SK-N-SH (cell line): ENCODE data around the gene EFCAB8.

Experiments used
- GABPA ChIP-seq: IDR thresholded peaks from 2 replicates; pipeline ENCODE4 v1.4.0; 2012; ENCODE audit warnings: low read depth, mild to moderate bottlenecking
- GATA2 ChIP-seq: sonication (generic); formaldehyde crosslinking; IDR thresholded peaks from 2 replicates; pipeline ENCODE4 v1.5.0; 2020; ENCODE audit warnings: mild to moderate bottlenecking, missing genetic modification reagents
- MAX ChIP-seq: IDR thresholded peaks from 2 replicates; pipeline ENCODE4 v1.4.0; 2012; ENCODE audit warnings: low read depth
- MXI1 ChIP-seq: IDR thresholded peaks from 2 replicates; pipeline ENCODE4 v1.6.1; 2012; ENCODE audit warnings: mild to moderate bottlenecking, low read depth, low read length, improper control_type of control experiment
- TF ChIP-seq, protein P1 (sequence below): fragments of 200-600 bp; sonication (generic); IDR thresholded peaks from 2 replicates; pipeline ENCODE4 v1.6.1; 2017; ENCODE audit warnings: antibody characterized with exemption, mild to moderate bottlenecking, moderate library complexity
- TF ChIP-seq, protein P2 (sequence below): fragments of 150-350 bp; IDR thresholded peaks from 2 replicates; pipeline ENCODE4 v1.6.1; 2017; ENCODE audit warnings: antibody characterized with exemption, low read length, low read depth, borderline replicate concordance
- TF ChIP-seq, protein P3 (sequence below): IDR thresholded peaks from 2 replicates; pipeline ENCODE4 v1.6.1; 2012; ENCODE audit warnings: mild to moderate bottlenecking, low read depth, low read length, moderate library complexity

DNA sequence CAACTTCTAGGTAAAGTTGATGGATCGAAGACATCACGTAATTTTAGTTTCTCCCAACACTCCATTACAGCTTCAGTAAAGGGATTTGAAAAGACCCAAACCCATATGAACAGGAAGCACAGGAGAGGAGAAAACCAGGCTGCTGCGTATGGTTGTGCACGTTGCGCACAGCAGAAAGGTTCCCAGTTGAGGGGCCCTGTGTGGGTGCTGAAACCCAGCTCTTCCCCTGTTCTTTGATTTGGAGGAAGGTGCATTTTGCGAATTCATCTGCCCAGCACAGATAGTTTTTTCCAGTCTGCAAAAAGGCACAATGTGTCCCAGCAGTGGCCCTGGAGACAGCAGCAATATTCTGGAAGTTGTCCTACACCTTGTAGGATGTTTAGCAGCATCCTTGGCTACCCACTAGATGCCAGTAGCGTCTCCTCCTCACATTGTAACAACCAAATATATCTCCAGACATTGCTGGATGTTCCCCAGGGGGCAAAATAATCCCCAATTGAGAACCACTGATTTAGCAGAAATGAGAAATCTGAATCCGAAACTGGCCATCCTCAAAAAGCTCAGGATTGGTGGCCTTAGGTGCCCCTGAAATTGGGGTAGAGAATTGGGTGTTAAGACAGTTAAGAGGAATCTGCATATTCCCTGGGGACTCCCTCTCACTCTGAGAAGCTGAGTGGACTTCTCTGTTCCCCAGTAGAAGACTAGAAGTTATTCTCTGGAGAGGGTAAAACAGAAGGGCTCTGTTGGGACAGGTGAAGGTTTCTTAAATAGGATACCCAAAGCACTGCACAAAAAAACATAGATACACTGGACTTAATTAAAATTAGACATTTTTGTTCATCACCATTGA, 133.3 kb downstream of the EFCAB8 start:
- TF ChIP-seq MAX, result no peak
- TF ChIP-seq, protein P1, sequence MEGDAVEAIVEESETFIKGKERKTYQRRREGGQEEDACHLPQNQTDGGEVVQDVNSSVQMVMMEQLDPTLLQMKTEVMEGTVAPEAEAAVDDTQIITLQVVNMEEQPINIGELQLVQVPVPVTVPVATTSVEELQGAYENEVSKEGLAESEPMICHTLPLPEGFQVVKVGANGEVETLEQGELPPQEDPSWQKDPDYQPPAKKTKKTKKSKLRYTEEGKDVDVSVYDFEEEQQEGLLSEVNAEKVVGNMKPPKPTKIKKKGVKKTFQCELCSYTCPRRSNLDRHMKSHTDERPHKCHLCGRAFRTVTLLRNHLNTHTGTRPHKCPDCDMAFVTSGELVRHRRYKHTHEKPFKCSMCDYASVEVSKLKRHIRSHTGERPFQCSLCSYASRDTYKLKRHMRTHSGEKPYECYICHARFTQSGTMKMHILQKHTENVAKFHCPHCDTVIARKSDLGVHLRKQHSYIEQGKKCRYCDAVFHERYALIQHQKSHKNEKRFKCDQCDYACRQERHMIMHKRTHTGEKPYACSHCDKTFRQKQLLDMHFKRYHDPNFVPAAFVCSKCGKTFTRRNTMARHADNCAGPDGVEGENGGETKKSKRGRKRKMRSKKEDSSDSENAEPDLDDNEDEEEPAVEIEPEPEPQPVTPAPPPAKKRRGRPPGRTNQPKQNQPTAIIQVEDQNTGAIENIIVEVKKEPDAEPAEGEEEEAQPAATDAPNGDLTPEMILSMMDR, result no peak
- TF ChIP-seq, protein P2, sequence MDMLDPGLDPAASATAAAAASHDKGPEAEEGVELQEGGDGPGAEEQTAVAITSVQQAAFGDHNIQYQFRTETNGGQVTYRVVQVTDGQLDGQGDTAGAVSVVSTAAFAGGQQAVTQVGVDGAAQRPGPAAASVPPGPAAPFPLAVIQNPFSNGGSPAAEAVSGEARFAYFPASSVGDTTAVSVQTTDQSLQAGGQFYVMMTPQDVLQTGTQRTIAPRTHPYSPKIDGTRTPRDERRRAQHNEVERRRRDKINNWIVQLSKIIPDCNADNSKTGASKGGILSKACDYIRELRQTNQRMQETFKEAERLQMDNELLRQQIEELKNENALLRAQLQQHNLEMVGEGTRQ, result no peak
- TF ChIP-seq MXI1, result no peak
- TF ChIP-seq, protein P3, sequence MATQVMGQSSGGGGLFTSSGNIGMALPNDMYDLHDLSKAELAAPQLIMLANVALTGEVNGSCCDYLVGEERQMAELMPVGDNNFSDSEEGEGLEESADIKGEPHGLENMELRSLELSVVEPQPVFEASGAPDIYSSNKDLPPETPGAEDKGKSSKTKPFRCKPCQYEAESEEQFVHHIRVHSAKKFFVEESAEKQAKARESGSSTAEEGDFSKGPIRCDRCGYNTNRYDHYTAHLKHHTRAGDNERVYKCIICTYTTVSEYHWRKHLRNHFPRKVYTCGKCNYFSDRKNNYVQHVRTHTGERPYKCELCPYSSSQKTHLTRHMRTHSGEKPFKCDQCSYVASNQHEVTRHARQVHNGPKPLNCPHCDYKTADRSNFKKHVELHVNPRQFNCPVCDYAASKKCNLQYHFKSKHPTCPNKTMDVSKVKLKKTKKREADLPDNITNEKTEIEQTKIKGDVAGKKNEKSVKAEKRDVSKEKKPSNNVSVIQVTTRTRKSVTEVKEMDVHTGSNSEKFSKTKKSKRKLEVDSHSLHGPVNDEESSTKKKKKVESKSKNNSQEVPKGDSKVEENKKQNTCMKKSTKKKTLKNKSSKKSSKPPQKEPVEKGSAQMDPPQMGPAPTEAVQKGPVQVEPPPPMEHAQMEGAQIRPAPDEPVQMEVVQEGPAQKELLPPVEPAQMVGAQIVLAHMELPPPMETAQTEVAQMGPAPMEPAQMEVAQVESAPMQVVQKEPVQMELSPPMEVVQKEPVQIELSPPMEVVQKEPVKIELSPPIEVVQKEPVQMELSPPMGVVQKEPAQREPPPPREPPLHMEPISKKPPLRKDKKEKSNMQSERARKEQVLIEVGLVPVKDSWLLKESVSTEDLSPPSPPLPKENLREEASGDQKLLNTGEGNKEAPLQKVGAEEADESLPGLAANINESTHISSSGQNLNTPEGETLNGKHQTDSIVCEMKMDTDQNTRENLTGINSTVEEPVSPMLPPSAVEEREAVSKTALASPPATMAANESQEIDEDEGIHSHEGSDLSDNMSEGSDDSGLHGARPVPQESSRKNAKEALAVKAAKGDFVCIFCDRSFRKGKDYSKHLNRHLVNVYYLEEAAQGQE, result no peak
- TF ChIP-seq GATA2, result no peak
- no peak for TF ChIP-seq GABPA
